ENCODE data around the gene TUBB4A. TPM values are rescaled to one million over a fixed set of nuclear protein-coding genes. Genes with fewer than 3 reads are reported as not detected.
A peak's percentile ranks its signal among the peaks of the same experiment; 100 is the strongest.

The TUBB4A gene
- total and polyA plus RNA-seq, 10 of the 15 experiments (the other 5 are each of a cell fraction or from before 2014, with no cell fraction given) = 0.29 to 22.4 (median 3.8) TPM

DNA sequence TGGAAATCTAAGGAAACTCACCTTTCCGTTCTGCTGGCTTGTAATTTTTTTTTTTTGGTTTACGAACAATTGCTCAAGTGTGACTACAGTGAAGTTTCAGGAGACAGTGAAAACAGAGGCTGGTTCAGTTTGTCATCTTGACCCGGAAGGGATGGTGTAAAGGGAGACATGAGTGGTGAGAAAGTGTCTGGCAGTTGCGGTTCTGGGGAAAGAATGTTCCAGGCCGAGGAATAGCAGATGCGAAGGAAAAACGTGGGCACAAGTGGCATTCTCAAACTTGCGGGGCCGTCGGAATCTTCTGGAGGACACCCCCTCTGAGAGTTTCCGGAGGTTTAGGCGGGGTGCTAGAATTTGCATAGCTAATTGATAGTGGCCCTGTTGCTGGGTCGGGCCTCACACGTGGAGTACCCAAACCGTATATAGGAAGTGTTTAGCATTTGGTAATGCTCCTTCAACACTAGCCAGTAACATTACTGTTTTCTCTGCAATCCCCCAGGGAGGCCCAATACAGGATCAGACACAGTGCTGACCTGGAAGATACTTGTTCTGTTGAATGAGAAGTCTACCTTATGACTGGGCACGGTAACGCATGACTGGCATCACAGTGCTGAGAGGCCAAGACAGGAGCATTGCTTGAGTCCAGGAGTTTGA, 25.9 kb upstream of the TUBB4A start (continued):
- TF ChIP-seq BCL3 (IDR thresholded peaks at IDR 0.05; ENCODE audit: borderline replicate concordance, insufficient read depth, low read depth, low read length, poor library complexity, severe bottlenecking) (peak; percentile 15), CHD4 (IDR thresholded peaks at IDR 0.05) (0 out of 2 replicates have a peak, but pooled peaks have one; percentile 3), GABPA (IDR thresholded peaks at IDR 0.05; ENCODE audit: low read depth) (peak; percentile 82), ATF2 (IDR thresholded peaks at IDR 0.05; ENCODE audit: low read length) (peak; percentile 56; the same call in 1 of the 2 replicates), MYC (IDR thresholded peaks at IDR 0.05; ENCODE audit: insufficient read depth, insufficient read length, insufficient replicate concordance, low read length, severe bottlenecking) (no peak), TCF3 (IDR thresholded peaks at IDR 0.05; ENCODE audit: borderline replicate concordance, insufficient read depth, low read depth, low read length) (0 out of 2 replicates have a peak, but pooled peaks have one; percentile 30), ZNF207 (IDR thresholded peaks at IDR 0.05; ENCODE audit: borderline replicate concordance) (peak; percentile 75; the same call in 1 of the 2 replicates), SKIL (IDR thresholded peaks at IDR 0.05; ENCODE audit: low read depth, poor library complexity, severe bottlenecking) (peak; percentile 98), TCF12 (IDR thresholded peaks at IDR 0.05; ENCODE audit: low read depth, low read length) (no peak), TAF1 (IDR thresholded peaks at IDR 0.05; ENCODE audit: borderline replicate concordance, low read depth, low read length) (peak; percentile 52; the same call in 1 of the 2 replicates), SUPT20H (IDR thresholded peaks at IDR 0.05; ENCODE audit: borderline replicate concordance, control insufficient read depth, low read depth, low read length) (no peak), IKZF2 (IDR thresholded peaks at IDR 0.05) (peak; percentile 98), SP1 (IDR thresholded peaks at IDR 0.05; ENCODE audit: low read depth, low read length) (peak; percentile 38), RCOR1 (conservative IDR thresholded peaks at IDR 0.05; ENCODE audit: low read depth, low read length) (0 out of 2 replicates have a peak, but pooled peaks have one; percentile 66), MTA3 (IDR thresholded peaks at IDR 0.05; ENCODE audit: borderline replicate concordance, low read length) (no peak; the same call in 1 of the 2 replicates), CTCF (IDR thresholded peaks at IDR 0.05 in 2 of 3, conservative IDR thresholded peaks at IDR 0.05 in 1 of 3; ENCODE audit: control insufficient read depth in 2 of 3, extremely low read depth in 1 of 3, insufficient read depth in 1 of 3, low read depth in 3 of 3, low read length in 3 of 3) (no peak)
- TF ChIP-seq, protein P1, sequence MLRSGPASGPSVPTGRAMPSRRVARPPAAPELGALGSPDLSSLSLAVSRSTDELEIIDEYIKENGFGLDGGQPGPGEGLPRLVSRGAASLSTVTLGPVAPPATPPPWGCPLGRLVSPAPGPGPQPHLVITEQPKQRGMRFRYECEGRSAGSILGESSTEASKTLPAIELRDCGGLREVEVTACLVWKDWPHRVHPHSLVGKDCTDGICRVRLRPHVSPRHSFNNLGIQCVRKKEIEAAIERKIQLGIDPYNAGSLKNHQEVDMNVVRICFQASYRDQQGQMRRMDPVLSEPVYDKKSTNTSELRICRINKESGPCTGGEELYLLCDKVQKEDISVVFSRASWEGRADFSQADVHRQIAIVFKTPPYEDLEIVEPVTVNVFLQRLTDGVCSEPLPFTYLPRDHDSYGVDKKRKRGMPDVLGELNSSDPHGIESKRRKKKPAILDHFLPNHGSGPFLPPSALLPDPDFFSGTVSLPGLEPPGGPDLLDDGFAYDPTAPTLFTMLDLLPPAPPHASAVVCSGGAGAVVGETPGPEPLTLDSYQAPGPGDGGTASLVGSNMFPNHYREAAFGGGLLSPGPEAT (IDR thresholded peaks at IDR 0.05; ENCODE audit: low read depth) = peak; percentile 97
- TF ChIP-seq, protein P2, sequence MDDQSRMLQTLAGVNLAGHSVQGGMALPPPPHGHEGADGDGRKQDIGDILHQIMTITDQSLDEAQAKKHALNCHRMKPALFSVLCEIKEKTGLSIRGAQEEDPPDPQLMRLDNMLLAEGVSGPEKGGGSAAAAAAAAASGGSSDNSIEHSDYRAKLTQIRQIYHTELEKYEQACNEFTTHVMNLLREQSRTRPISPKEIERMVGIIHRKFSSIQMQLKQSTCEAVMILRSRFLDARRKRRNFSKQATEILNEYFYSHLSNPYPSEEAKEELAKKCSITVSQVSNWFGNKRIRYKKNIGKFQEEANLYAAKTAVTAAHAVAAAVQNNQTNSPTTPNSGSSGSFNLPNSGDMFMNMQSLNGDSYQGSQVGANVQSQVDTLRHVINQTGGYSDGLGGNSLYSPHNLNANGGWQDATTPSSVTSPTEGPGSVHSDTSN (IDR thresholded peaks at IDR 0.05; ENCODE audit: insufficient replicate concordance, low read depth, low read length) = no peak

All from GM12878 (cell line).